Ovary (tissue), 9 donors: ENCODE data around the gene RASL10A. TPM values are rescaled to one million over a fixed set of nuclear protein-coding genes. Genes with fewer than 3 reads are reported as not detected.
A peak's percentile ranks its signal among the peaks of the same experiment; 100 is the strongest.

Experiments
- DNase-seq, 5 donors: peaks; one replicate each; pipeline ENCODE4 v3.0.0-alpha.2; 2019 to 2020
- H3K27ac ChIP-seq, 2 donors: fragments of 200-600 bp; one replicate each; pipeline versions ENCODE4 v1.5.1 to v1.8.0; 2019 to 2022
- H3K27me3 ChIP-seq: fragments of 200-600 bp; one replicate; pipeline ENCODE4 v1.8.0; 2022
- H3K36me3 ChIP-seq: fragments of 200-600 bp; sonication (generic); one replicate; pipeline ENCODE4 v1.5.1; 2019
- H3K4me1 ChIP-seq: one replicate; pipeline ENCODE4 v1.8.1; 2013; ENCODE audit warnings: mild to moderate bottlenecking, moderate library complexity; ENCODE audit not compliant: insufficient read depth
- H3K4me3 ChIP-seq: fragments of 200-600 bp; sonication (generic); one replicate; pipeline ENCODE4 v1.5.1; 2017
- H3K9me3 ChIP-seq, 2 donors: fragments of 200-600 bp in 1 of 2; sonication (generic) in 1 of 2; one replicate each; pipeline versions ENCODE4 v1.5.1 to v1.8.1; 2013 to 2019; ENCODE audit warnings: mild to moderate bottlenecking in 1 of 2, moderate library complexity in 1 of 2
- CTCF ChIP-seq, 3 donors: fragments of 450-650 bp in 2 of 3; fragments of 200-600 bp in 1 of 3; IDR thresholded peaks; one replicate each; pipeline versions ENCODE4 v1.5.1 to v1.8.0; 2016 to 2022; ENCODE audit warnings: antibody characterized with exemption in 3 of 3, mild to moderate bottlenecking in 1 of 3
- EP300 ChIP-seq: sonication (generic); formaldehyde crosslinking; IDR thresholded peaks from one replicate; pipeline ENCODE4 v1.6.1; 2017; ENCODE audit warnings: antibody characterized with exemption
- POLR2A ChIP-seq: fragments of 450-650 bp; IDR thresholded peaks from one replicate; pipeline ENCODE4 v1.6.1; 2017; ENCODE audit warnings: antibody characterized with exemption, mild to moderate bottlenecking, moderate library complexity
- WGBS, 3 donors: extraction: QIAGEN DNeasy Blood & Tissue Kit in 1 of 3; methylation state at CpG; one replicate each; pipeline versions ENCODE4 v1.1.5 to v1.1.7; 2013 to 2017; 5-methylcytosine and 5-hydroxymethylcytosine counted together
- intact Hi-C, 4 donors: fragments of 100-400 bp; cut with DNase I; formaldehyde crosslinking; loops; one replicate each; pipeline versions ENCODE4 v1.11.0 to v1.15.1; 2022 to 2023
- polyA plus RNA-seq, 2 donors: library from polyadenylated mRNA; stranded (reverse); fragments of 200-250 nt in 1 of 2; fragments of 350-450 nt in 1 of 2; fragmentation: Illumina TruSeq in 1 of 2; extraction: RNeasy Lipid Tissue Mini Kit (QIAGEN cat#74804) in 1 of 2; gene quantifications; one replicate each; pipeline ENCODE4 v1.2.3, GENCODE V29; 2013 to 2014
- total RNA-seq, 7 donors: library from RNA; depleted of rRNA in 2 of 7; stranded (reverse); fragments of >200 nt in 2 of 7; fragmentation: NEBNext Ultra II Directional in 3 of 7; extraction: Animal tissue kit (Norgen Biotek cat#: 25700) in 3 of 7; gene quantifications; one replicate each; pipeline versions ENCODE4 v1.1.0 to v1.2.4, GENCODE V29; 2016 to 2023
- donor health status: DM: no; HTN: no; CAD: no; lungs with moderate emphysema.
- donor health status: DM: no; HTN: no; CAD: no.
- donor health status: Bipolar disorder and iron deficiency.
- donor health status: DM: yes; HTN: yes; CAD: no.
- donor health status: DM: no; HTN: no; CAD: no.
- donor health status: DM: yes; HTN: yes; CAD: no.

Gene RASL10A
- total and polyA plus RNA-seq, 9 donors, result 0.22 to 0.53 (median 0.40) TPM; not detected in 3

DNA sequence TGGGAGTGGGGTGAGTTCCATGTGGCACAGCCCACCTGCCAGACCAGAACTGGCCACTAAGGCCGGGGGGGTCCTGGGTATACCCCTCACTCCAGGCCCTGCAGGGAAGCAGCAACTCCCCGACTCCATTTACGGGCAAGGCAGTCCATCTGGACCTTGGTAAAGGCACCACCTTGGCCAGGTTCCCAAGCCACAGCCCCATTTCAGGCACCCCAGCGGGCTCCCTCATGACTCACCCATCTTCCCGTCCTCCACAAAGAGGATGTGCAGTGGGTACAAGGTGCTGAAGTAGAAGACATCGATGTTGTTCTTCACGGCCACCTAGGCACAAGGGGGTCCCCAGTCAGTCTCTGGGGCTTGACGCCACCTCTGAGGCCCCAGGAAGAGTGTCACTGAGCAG lies 15.7 kb upstream of the RASL10A start:
- H3K36me3 ChIP-seq, result no peaks in the 10 kb centered on the region
- 84 to 90% (median 88%) methylated on average over 8 of the region's 8 CpGs for WGBS, 3 donors

DNA sequence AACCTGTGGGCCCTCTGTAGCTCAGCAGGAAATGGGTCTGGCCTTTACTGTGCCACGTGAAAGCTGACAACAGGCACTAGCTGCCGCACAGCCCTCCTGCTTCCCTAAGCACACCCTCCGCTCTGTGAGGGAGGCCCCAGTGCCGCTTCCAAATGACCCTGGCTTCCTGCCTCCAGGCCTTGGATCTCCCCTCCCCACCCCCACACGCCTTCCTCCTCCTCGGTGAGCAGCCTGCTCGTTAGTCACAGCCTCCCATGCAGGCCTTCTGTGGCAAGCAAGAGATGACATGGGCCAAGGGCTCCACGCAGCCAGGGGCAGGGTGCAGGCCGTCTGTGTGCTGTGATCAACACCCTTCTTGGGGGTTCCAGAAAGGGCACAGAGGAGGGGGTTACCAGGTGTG lies 15.3 kb upstream of the RASL10A start:
- Histone ChIP-seq H3K4me3 (no peak overlapping the region), H3K4me1 (no peaks in the 10 kb centered on the region), H3K27ac (peak overlapping the region in 1 of 2 donors; percentile 27), H3K9me3 (no peaks in the 10 kb centered on the region), H3K36me3 (no peaks in the 10 kb centered on the region), H3K27me3 (no peaks in the 10 kb centered on the region)
- TF ChIP-seq EP300, result no peak
- TF ChIP-seq CTCF (IDR thresholded peaks at IDR 0.05), result no peak
- TF ChIP-seq POLR2A, result no peak
- intact Hi-C loops, result no loop called here
- 13 to 17% (median 14%) methylated on average over 9 of the region's 9 CpGs for WGBS, 3 donors
- peak; percentile 83 to 88 (median 84) for DNase-seq

More for the DNA sequence above, 15.7 kb upstream of the RASL10A start:
- intact Hi-C loops, result no loop called here
- no peaks in the 10 kb centered on the region for H3K27me3 ChIP-seq
- H3K4me1 ChIP-seq, result no peaks in the 10 kb centered on the region
- H3K27ac ChIP-seq, result no peak overlapping the region
- TF ChIP-seq CTCF (IDR thresholded peaks at IDR 0.05) (no peak), EP300 (no peak), POLR2A (no peak)
- no peak for DNase-seq
- H3K4me3 ChIP-seq, result no peak overlapping the region
- no peaks in the 10 kb centered on the region for H3K9me3 ChIP-seq

- WGBS, 3 donors, result 78 to 82% (median 80%) methylated on average over 17 to 19 of the region's 19 CpGs
- H3K36me3 ChIP-seq, result no peaks in the 10 kb centered on the region
Measured at GRCh38 chr22:29330291-29330690, 14.8 kb upstream of the RASL10A start.

DNA sequence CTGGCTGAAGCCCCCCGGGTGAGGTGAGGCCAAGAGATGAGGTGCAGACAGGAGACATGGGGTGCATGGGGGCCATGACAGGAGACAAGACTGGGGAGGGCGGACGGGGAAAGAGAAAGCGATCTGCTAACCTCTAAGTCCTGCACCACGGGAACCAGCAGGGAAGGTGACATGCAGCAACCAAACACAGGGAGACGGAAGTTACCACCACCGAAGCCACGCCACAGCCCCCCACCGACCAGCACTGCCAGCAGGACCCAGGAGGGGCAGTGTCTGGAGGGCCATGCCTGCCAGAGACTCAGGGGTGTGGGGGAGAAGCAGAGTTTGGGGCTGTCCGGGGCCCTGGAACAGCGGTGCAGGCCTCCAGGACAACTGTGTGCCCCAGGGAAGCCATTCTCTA lies 14.1 kb upstream of the RASL10A start:
- no peak for DNase-seq
- Histone ChIP-seq H3K4me3 (no peak overlapping the region), H3K36me3 (no peaks in the 10 kb centered on the region), H3K27me3 (no peaks in the 10 kb centered on the region), H3K9me3 (no peaks in the 10 kb centered on the region), H3K27ac (no peak overlapping the region), H3K4me1 (no peaks in the 10 kb centered on the region)
- 87 to 91% (median 89%) methylated on average over 11 of the region's 11 CpGs for WGBS, 3 donors
- intact Hi-C loops, result no loop called here
- no peak for TF ChIP-seq EP300
- TF ChIP-seq POLR2A, result no peak
- no peak for TF ChIP-seq CTCF (IDR thresholded peaks at IDR 0.05)

More at GRCh38 chr22:29330291-29330690, 14.8 kb upstream of the RASL10A start:
- H3K9me3 ChIP-seq, result no peaks in the 10 kb centered on the region
- TF ChIP-seq EP300 (no peak), CTCF (IDR thresholded peaks at IDR 0.05) (no peak), POLR2A (no peak)
- no peak overlapping the region for H3K4me3 ChIP-seq
- peak overlapping the region in 1 of 2 donors; percentile 27 for H3K27ac ChIP-seq
- no peak for DNase-seq
- no peaks in the 10 kb centered on the region for H3K27me3 ChIP-seq
- intact Hi-C loops, result no loop called here
- no peaks in the 10 kb centered on the region for H3K4me1 ChIP-seq
